ENCODE measurements around the gene ARHGEF33.

The ARHGEF33 gene

GRCh38 chr2:38889575-38889974 lies at the start of gene ARHGEF33:
Gene ARHGEF33 (plus strand): TSS chr2:38889875. CDS start chr2:38919448, 29,573 bp downstream.
- no peak for DNase-seq

- no peak for DNase-seq
These were observed 39.6 kb upstream of the ARHGEF33 start for GRCh38 chr2:38850045-38850444.

GRCh38 chr2:38856165-38856564 lies 33.5 kb upstream of the ARHGEF33 start:
- DNase-seq = no peak

- DNase-seq = no peak
These were observed 27.2 kb upstream of the ARHGEF33 start for GRCh38 chr2:38862476-38862875.

GRCh38 chr2:38863061-38863695 lies 26.5 kb upstream of the ARHGEF33 start:
- no peak for DNase-seq

- DNase-seq = no peak
These were observed 22.8 kb upstream of the ARHGEF33 start for GRCh38 chr2:38866773-38867443.

GRCh38 chr2:38871432-38871831 lies 18.2 kb upstream of the ARHGEF33 start:
- DNase-seq = no peak

GRCh38 chr2:38873763-38874162 lies 15.9 kb upstream of the ARHGEF33 start:
- no peak for DNase-seq

GRCh38 chr2:38875227-38875575 lies 14.5 kb upstream of the ARHGEF33 start:
- DNase-seq = no peak

GRCh38 chr2:38875576-38876367 lies 13.9 kb upstream of the ARHGEF33 start, which contains the start of the genes DHX57 and MORN2:
Gene DHX57 (minus strand): TSS chr2:38875934. CDS start chr2:38868405, 7,529 bp downstream.
Gene MORN2 (plus strand): TSS chr2:38875976.
- peak; percentile 70 to 75 for DNase-seq

- DNase-seq = no peak
These were observed 13.3 kb upstream of the ARHGEF33 start for GRCh38 chr2:38876407-38876806.

- no peak for DNase-seq
These were observed 3.6 kb upstream of the ARHGEF33 start for GRCh38 chr2:38886063-38886462.

- DNase-seq = no peak
These were observed 2.3 kb upstream of the ARHGEF33 start for GRCh38 chr2:38887347-38887746.

- DNase-seq = no peak
These were observed 1.6 kb upstream of the ARHGEF33 start for GRCh38 chr2:38887902-38888554.

- DNase-seq = no peak
These were observed 630 bp upstream of the ARHGEF33 start for GRCh38 chr2:38889045-38889444.

GRCh38 chr2:38892819-38893218 lies 3.1 kb downstream of the ARHGEF33 start:
- no peak for DNase-seq

GRCh38 chr2:38898256-38898655 lies 8.6 kb downstream of the ARHGEF33 start:
- no peak for DNase-seq

- no peak for DNase-seq
These were observed 11.1 kb downstream of the ARHGEF33 start for GRCh38 chr2:38900726-38901125.

GRCh38 chr2:38905251-38905650 lies 15.6 kb downstream of the ARHGEF33 start:
- DNase-seq = no peak

GRCh38 chr2:38907242-38907641 lies 17.6 kb downstream of the ARHGEF33 start:
- no peak for DNase-seq

GRCh38 chr2:38907743-38908562 lies 18.3 kb downstream of the ARHGEF33 start:
- DNase-seq = no peak

GRCh38 chr2:38909872-38910271 lies 20.2 kb downstream of the ARHGEF33 start:
- DNase-seq = no peak

Measured in stimulated activated CD4-positive, alpha-beta T cell treated with anti-CD3 and anti-CD28 coated beads, Interleukin-2, amount 100 ng/mL, for 48 hours (primary cell).